Neural cell (in vitro differentiated cells): Measurements from ENCODE around the gene SCRN2. TPM values are rescaled to one million over a fixed set of nuclear protein-coding genes. Genes with fewer than 3 reads are reported as not detected.

Source experiments
- H2AFZ ChIP-seq: fragments of 200-600, 300-800 bp; sonication (generic), shearing (Covaris generic); 2 replicates; pipeline ENCODE4 v1.6.0; 2014; ENCODE audit warnings: low read depth, mild to moderate bottlenecking, antibody characterized with exemption, low read length, moderate library complexity
- H3F3A ChIP-seq: fragments of 200-600 bp; shearing (Covaris generic); 2 replicates; pipeline ENCODE4 v1.6.1; 2016; ENCODE audit warnings: mild to moderate bottlenecking, moderate library complexity, mixed read lengths, antibody characterized with exemption, low read length; ENCODE audit not compliant: insufficient read depth, poor library complexity, severe bottlenecking
- H3K27ac ChIP-seq: fragments of 200-600, 300-800 bp; sonication (generic), shearing (Covaris generic); 2 replicates; pipeline ENCODE4 v1.5.1; 2014; ENCODE audit warnings: mild to moderate bottlenecking, low read length, moderate library complexity
- H3K27me3 ChIP-seq: fragments of 300-800, 200-600 bp; sonication (generic), shearing (Covaris generic); 2 replicates; pipeline ENCODE4 v1.6.0; 2014; ENCODE audit warnings: mild to moderate bottlenecking, low read depth, low read length, moderate library complexity; ENCODE audit not compliant: insufficient read depth
- H3K36me3 ChIP-seq: fragments of 300-800, 200-600 bp; sonication (generic), shearing (Covaris generic); 2 replicates; pipeline ENCODE4 v1.5.1; 2014; ENCODE audit warnings: mild to moderate bottlenecking, antibody characterized with exemption, low read length, moderate library complexity; ENCODE audit not compliant: insufficient read depth
- H3K4me2 ChIP-seq: fragments of 300-800, 200-600 bp; sonication (generic), shearing (Covaris generic); 2 replicates; pipeline ENCODE4 v1.6.0; 2014; ENCODE audit warnings: mild to moderate bottlenecking, low read length
- H3K4me3 ChIP-seq: fragments of 300-800, 200-600 bp; sonication (generic), shearing (Covaris generic); 2 replicates; pipeline ENCODE4 v1.5.1; 2014; ENCODE audit warnings: mild to moderate bottlenecking, low read length, moderate library complexity
- H3K79me2 ChIP-seq: fragments of 200-600 bp; shearing (Covaris generic); replicated peaks from 2 replicates; pipeline ENCODE4 v1.6.0; 2014; ENCODE audit warnings: mild to moderate bottlenecking, low read length, moderate library complexity; ENCODE audit not compliant: insufficient read depth
- H3K9ac ChIP-seq: fragments of 300-800, 200-600 bp; sonication (generic), shearing (Covaris generic); 2 replicates; pipeline ENCODE4 v1.6.1; 2016; ENCODE audit warnings: mild to moderate bottlenecking, low read length, mixed read lengths
- H3K9me2 ChIP-seq: fragments of 200-600 bp; shearing (Covaris generic); 2 replicates; pipeline ENCODE4 v1.6.1; 2016; ENCODE audit warnings: mild to moderate bottlenecking, low read length, mixed read lengths; ENCODE audit not compliant: insufficient read depth
- H3K9me3 ChIP-seq: fragments of 200-600, 300-800 bp; sonication (generic), shearing (Covaris generic); 2 replicates; pipeline ENCODE4 v1.6.1; 2016; ENCODE audit warnings: mild to moderate bottlenecking, mixed run types, low read length, moderate library complexity, mixed read lengths
- H4K20me1 ChIP-seq: fragments of 200-600 bp; shearing (Covaris generic); 2 replicates; pipeline ENCODE4 v1.6.1; 2016; ENCODE audit warnings: mild to moderate bottlenecking, mixed run types; ENCODE audit not compliant: insufficient read depth
- CTCF ChIP-seq: fragments of 450-650 bp; IDR thresholded peaks from 2 replicates; pipeline ENCODE4 v1.5.1; 2014; ENCODE audit warnings: antibody characterized with exemption, mild to moderate bottlenecking, moderate library complexity; ENCODE audit not compliant: poor library complexity, severe bottlenecking
- EP300 ChIP-seq: fragments of 450-650 bp; conservative IDR thresholded peaks from 2 replicates; pipeline ENCODE4 v1.6.1; 2014; ENCODE audit warnings: antibody characterized with exemption, mild to moderate bottlenecking, moderate library complexity; ENCODE audit not compliant: poor library complexity, severe bottlenecking
- EZH2 ChIP-seq: fragments of 200-600, 300-800 bp; shearing (Covaris generic), sonication (generic); IDR thresholded peaks from 2 replicates; pipeline ENCODE4 v1.6.1; 2014; ENCODE audit warnings: antibody characterized with exemption, low read length, borderline replicate concordance, mild to moderate bottlenecking; ENCODE audit not compliant: insufficient read depth, poor library complexity, severe bottlenecking
- MXI1 ChIP-seq: fragments of 450-650 bp; conservative IDR thresholded peaks from 2 replicates; pipeline ENCODE4 v1.6.1; 2014; ENCODE audit warnings: antibody characterized with exemption, mild to moderate bottlenecking; ENCODE audit not compliant: poor library complexity, severe bottlenecking
- POLR2AphosphoS5 ChIP-seq: IDR thresholded peaks from 2 replicates; pipeline ENCODE4 v1.6.1; 2012
- RAD21 ChIP-seq: fragments of 450-650 bp; conservative IDR thresholded peaks from 2 replicates; pipeline ENCODE4 v1.6.1; 2014; ENCODE audit warnings: antibody characterized with exemption, mild to moderate bottlenecking, moderate library complexity
- SMC3 ChIP-seq: fragments of 450-650 bp; conservative IDR thresholded peaks from 2 replicates; pipeline ENCODE4 v1.6.1; 2014; ENCODE audit warnings: antibody characterized with exemption, mild to moderate bottlenecking, moderate library complexity; ENCODE audit not compliant: poor library complexity
- TAF1 ChIP-seq: IDR thresholded peaks from 2 replicates; pipeline ENCODE4 v1.6.1; 2012; ENCODE audit warnings: low read depth
- polyA plus RNA-seq: library from polyadenylated mRNA; depleted of rRNA; stranded (reverse); fragments of >200 nt; gene quantifications from 2 replicates; pipeline ENCODE4 v1.2.3, GENCODE V29; 2014
- TF ChIP-seq, protein P1 (sequence below): IDR thresholded peaks from 2 replicates; pipeline ENCODE4 v1.6.1; 2012; ENCODE audit warnings: borderline replicate concordance

SCRN2 gene
- polyA plus RNA-seq, 1 donor from 2014 or later, result 94.0 TPM

- Histone ChIP-seq H3K36me3 (no peaks in the 10 kb centered on the region), H4K20me1 (no peaks in the 10 kb centered on the region), H3K4me3 (no peak overlapping the region), H3K79me2 (no peaks in the 10 kb centered on the region), H3K9me2 (no peaks in the 10 kb centered on the region), H3K9ac (no peak overlapping the region), H3K4me2 (no peak overlapping the region), H2AFZ (no peak overlapping the region), H3F3A (no peaks in the 10 kb centered on the region), H3K27me3 (peaks cover 17% of the 10 kb centered on the region), H3K9me3 (no peaks in the 10 kb centered on the region), H3K27ac (no peak overlapping the region)
- TF ChIP-seq MXI1 (no peak), TAF1 (no peak), EP300 (no peak), CTCF (no peak), EZH2 (no peak), POLR2AphosphoS5 (no peak), RAD21 (no peak), SMC3 (no peak)
- TF ChIP-seq, protein P1, sequence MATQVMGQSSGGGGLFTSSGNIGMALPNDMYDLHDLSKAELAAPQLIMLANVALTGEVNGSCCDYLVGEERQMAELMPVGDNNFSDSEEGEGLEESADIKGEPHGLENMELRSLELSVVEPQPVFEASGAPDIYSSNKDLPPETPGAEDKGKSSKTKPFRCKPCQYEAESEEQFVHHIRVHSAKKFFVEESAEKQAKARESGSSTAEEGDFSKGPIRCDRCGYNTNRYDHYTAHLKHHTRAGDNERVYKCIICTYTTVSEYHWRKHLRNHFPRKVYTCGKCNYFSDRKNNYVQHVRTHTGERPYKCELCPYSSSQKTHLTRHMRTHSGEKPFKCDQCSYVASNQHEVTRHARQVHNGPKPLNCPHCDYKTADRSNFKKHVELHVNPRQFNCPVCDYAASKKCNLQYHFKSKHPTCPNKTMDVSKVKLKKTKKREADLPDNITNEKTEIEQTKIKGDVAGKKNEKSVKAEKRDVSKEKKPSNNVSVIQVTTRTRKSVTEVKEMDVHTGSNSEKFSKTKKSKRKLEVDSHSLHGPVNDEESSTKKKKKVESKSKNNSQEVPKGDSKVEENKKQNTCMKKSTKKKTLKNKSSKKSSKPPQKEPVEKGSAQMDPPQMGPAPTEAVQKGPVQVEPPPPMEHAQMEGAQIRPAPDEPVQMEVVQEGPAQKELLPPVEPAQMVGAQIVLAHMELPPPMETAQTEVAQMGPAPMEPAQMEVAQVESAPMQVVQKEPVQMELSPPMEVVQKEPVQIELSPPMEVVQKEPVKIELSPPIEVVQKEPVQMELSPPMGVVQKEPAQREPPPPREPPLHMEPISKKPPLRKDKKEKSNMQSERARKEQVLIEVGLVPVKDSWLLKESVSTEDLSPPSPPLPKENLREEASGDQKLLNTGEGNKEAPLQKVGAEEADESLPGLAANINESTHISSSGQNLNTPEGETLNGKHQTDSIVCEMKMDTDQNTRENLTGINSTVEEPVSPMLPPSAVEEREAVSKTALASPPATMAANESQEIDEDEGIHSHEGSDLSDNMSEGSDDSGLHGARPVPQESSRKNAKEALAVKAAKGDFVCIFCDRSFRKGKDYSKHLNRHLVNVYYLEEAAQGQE, result no peak
Measured at GRCh38 chr17:47860386-47860785, 19.3 kb upstream of the SCRN2 start.

DNA sequence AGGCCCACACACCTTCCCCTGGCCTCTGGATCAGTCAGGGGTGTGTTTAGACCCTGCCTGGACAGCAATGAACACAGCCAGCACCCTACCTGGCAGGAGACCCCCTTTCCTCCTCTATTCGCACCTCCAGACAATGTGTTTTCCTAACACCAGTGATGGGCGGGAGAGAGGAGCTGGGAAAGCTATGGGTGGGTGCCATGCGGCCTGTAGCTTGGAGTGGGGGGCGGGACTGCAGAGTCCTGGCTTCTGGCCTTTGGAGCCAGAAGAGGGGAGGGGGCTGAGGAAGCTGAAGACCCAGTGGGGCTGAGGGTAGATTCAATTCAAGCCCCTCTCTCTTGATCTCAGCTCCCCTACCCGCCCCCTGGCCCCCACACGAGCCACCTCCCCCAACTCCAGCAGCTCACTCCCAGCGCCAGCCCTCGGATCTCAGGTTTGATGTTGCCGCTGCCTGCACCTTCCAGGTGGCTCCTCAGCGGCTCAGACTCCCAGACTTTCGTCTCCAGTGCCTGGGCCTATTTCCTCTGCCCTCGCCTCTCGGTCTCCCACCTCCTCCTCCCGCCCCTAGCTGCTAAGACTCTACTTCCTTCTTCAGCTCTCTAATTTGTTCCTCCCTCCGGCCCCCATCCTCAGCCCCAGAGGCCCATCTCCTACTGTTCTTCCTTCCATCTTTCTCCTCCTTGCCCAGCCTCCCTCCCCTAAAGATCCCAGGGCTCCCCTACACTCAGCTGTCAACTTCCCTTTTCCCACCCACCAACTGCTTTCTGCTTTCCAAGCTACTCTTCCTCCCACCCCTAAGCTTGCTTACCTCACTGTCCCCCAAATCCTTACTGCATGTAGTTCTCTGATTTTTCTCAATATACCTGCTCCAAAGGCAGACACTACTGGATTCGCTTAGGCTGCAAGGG lies 16.7 kb upstream of the SCRN2 start:
- no peak overlapping the region for H2AFZ ChIP-seq
- H3K9me2 ChIP-seq, result no peaks in the 10 kb centered on the region
- no peak overlapping the region for H3K4me2 ChIP-seq
- H3K36me3 ChIP-seq, result no peaks in the 10 kb centered on the region
- H4K20me1 ChIP-seq, result no peaks in the 10 kb centered on the region
- H3K27me3 ChIP-seq, result peaks cover 43% of the 10 kb centered on the region
- no peaks in the 10 kb centered on the region for H3K9me3 ChIP-seq
- H3K9ac ChIP-seq, result no peak overlapping the region
- TF ChIP-seq, protein P1, result no peak
- TF ChIP-seq TAF1 (no peak), EP300 (no peak), RAD21 (no peak), MXI1 (no peak), EZH2 (no peak), POLR2AphosphoS5 (no peak), CTCF (no peak), SMC3 (no peak)
- H3K27ac ChIP-seq, result no peak overlapping the region
- H3F3A ChIP-seq, result no peaks in the 10 kb centered on the region
- H3K79me2 ChIP-seq, result no peaks in the 10 kb centered on the region
- H3K4me3 ChIP-seq, result no peak overlapping the region
